ENCODE measurements around the gene RIMS4.

DNA sequence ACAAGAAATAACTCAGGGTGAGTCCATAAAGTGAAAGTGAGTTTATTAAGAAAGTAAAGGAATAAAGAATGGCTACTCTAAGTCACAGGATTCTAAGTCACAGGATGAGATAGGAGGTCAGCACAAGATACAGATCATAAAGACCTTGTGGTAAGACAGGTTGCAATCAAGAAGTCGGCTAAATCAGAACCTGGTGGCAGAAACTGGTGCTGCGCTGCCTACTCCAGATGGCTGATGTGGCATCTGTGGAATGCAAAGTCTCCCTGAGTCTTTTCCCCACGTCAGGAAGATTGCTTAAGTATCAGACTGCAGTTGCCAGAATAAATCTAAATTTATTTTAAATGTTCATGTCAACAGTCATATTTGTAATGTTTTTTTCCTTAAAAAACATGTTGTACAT lies 75.4 kb downstream of the RIMS4 start:
- TF ChIP-seq, protein P1, sequence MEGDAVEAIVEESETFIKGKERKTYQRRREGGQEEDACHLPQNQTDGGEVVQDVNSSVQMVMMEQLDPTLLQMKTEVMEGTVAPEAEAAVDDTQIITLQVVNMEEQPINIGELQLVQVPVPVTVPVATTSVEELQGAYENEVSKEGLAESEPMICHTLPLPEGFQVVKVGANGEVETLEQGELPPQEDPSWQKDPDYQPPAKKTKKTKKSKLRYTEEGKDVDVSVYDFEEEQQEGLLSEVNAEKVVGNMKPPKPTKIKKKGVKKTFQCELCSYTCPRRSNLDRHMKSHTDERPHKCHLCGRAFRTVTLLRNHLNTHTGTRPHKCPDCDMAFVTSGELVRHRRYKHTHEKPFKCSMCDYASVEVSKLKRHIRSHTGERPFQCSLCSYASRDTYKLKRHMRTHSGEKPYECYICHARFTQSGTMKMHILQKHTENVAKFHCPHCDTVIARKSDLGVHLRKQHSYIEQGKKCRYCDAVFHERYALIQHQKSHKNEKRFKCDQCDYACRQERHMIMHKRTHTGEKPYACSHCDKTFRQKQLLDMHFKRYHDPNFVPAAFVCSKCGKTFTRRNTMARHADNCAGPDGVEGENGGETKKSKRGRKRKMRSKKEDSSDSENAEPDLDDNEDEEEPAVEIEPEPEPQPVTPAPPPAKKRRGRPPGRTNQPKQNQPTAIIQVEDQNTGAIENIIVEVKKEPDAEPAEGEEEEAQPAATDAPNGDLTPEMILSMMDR (IDR thresholded peaks at IDR 0.05; ENCODE audit: borderline replicate concordance, extremely low read depth, low read length, poor library complexity, severe bottlenecking): peak; percentile 20
- no peak for TF ChIP-seq EZH2 (IDR thresholded peaks at IDR 0.05; ENCODE audit: borderline replicate concordance, low read depth, low read length, severe bottlenecking)

Data from DND-41 (cell line).